DMS79 treated with DMSO at 0.1 percent for 48 hours (cell line): ENCODE data around the gene TRABD2B.

Experiments
- DNase-seq: peaks from one replicate; lab custom pipeline; 2025; lab: John Stamatoyannopoulos, UW

The TRABD2B gene

GRCh38 chr1:47796626-47797025, 200.6 kb downstream of the TRABD2B start:
- DNase-seq, result no peak

DNA sequence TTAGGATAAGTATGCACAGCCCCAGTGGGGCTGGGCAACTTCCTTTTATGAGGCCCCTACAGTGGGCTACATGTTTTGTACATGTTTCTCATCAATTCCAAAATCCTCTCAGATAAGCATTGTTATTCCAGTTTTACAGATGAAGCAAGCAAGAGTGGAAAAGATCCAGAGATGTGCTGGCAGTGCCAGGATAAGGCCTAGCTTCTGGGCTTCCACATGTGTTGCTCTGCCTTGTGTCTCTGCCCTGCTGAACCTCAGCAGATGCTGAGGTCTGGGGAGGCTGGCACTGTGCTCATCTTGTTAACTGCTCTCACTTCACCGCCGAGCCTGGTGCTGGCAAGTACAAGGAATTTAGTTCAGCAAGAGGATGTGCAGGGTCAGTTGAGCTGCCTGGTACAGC, 202.1 kb downstream of the TRABD2B start:
- no peak for DNase-seq

DNA sequence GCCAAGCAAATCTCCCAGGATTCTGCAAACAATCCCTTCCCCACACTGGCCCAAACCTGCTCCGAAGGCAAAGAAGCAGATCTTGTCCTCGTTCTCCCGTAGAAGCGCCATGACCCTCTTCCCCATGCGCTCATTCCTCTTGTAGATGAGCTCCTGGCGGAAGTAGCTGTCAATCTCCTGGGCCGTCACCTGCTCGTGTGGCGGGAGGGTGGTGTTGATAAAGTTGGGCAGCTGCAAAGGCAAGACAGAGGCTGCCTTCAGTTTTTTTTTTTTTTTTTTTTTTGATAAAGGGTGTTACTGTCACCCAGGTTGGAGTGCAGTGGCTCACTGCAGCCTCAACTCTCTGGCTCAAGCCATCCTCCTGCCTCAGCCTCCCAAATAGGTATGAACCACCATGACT, 202.7 kb downstream of the TRABD2B start:
- DNase-seq, result no peak

DNA sequence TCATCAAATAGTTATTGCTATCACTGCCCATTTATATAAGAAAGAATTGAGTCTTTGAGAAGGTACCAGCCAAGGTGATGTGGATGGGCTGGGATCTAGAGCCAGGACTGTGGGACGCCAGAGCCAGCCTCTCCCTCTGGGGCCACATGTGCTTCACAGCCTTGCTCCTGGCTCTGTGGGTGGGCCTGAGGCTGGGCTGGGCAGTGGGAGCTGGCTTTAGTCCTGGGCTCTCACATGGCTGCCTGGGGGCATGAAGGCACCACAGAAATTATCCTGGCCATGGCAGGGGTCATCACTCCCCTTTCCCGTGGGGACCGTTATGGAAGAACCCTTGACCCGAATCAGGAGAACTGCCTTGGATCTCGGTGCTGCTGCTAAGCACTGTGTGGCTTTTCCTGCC, 203.1 kb downstream of the TRABD2B start:
- no peak for DNase-seq

DNA sequence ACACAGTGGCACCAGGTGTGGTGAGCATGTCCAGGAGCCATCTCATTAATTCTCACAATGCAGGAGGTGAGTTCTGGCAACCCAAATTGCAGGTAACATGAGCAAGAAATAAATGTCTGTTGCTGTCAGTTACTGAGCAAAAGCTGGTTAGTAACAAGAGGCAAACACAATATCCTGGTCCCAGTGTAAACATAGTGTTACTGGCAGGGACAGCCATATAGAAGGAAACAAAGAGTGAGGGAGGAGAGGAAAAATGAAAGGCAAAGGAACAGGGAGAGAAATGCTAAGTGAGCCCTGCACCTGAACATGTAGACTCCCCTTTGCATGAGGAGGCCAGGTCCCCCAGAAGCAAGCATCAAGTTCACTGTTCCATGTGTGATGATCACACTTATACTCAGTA, 203.6 kb downstream of the TRABD2B start:
- DNase-seq, result no peak

DNA sequence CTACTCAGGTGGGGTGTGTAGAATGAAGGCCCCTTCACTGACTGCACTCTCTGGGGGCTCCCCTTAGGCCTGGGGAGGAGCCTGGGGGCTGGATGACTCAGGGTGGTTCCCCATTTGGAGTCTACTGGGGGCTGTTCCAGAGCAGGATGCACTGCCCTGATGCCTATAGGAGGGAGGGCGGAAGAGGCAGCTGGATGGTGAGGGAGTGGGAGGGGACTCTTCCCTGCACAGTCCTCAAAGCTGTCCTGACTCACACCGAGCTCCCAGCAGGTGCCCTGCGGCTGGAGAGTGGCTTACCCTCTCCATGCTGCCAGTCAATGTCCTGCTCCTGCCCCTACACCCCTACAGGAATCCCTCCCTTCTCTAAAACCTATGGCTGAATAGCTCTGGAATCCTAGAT, 204.4 kb downstream of the TRABD2B start:
- no peak for DNase-seq

DNA sequence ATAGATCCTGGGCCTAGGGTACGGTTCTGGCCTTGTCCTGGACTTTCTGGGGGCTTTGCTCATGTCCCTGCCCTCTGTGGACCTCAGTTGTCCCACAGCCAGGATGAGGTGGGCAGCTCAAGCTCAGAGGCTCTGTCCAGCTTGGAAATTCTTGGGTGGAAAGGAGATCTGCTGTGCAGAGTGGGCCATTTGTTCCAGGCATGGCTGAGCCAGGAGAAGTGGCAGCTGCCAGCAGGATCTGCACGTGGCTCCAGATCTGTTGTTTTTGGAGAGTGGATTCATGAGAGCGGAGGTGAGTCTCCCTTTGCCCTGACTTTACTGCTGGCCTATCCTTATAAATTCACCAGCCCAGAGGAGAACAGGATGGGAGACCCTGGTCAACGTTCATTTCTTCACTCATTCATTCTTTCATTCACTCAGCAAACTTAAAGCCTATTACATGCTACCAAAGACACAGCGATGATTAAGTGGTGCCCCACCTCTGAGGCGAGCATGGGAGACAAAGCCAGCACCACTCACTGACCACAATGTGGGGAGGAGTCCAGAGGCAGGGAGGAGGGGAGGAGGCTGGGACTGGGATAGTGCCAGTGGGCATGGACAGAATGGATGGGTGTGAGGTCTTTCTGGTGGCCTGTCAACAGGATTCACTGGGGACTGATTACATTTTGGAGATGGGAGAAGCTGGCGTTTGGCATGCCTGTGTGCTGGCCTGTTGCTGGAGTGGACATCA, 205.1 kb downstream of the TRABD2B start:
- no peak for DNase-seq

GRCh38 chr1:47788761-47789160, 208.4 kb downstream of the TRABD2B start:
- DNase-seq, result no peak

GRCh38 chr1:47787560-47787959, 209.6 kb downstream of the TRABD2B start:
- no peak for DNase-seq

DNA sequence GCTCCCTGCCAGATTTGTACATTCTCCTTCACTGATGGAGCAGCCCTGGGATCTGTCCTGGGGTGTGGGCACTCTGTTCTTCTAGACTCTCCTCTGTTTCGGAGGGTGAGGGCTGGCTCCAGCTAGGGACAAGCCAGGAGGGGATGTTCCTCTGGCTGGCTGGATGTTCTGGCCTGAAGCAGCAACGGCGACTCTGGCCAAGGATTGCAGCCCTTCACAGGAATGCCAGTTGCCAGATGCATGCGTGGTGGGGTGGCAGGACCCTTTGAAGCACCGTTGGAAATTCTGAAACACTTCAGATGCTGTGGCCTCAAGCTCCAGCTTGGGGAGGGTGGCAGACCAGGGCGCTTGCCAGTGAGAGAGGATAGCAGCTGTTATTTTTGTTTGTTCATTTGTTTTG, 210.9 kb downstream of the TRABD2B start:
- DNase-seq, result no peak

- DNase-seq, result no peak
Observed at GRCh38 chr1:47785561-47786271, 211.5 kb downstream of the TRABD2B start.

- DNase-seq, result no peak
Observed at GRCh38 chr1:47785118-47785517, 212.1 kb downstream of the TRABD2B start.

- DNase-seq, result no peak
Observed at GRCh38 chr1:47784497-47784822, 212.7 kb downstream of the TRABD2B start.

DNA sequence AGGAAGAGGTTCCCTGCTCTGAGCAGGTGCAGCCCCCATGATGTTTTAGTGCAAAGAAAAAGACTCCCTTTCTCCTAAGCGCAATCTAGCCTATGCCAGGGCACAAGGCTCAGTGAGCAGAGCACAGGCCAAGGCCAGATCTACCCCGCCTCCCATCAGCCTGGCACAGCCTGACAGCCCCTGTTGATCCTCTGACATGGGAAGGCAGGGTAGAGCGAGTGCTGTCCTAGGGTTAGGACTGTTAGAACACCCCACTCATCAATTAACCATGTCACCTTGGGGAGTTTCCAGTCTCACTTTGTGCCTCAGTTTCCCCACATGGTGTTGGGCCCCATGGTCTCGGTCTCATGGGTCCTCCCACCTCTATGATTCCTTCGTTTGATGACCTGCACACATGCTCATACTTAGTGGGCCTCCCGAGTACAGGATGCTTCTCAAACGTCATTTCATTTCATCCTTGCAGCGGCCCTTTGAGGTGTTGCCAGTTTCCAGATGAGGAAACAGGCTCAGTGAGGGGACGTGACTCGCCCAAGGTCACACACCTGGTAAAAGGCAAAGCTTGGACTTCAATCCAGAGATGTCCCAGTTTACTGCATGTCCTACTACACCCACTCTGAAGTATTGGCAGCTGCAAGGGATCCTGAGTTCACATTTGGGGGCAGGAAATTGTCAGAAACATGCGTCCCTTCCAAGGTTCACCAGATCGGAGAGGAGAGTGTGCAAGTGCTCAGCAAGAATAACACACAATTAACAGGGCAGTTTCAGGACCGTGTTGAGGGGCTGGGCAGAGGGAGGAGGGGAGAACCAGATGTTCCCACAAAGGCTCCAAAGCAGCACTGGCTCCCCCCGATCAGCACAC, 213.3 kb downstream of the TRABD2B start:
- DNase-seq, result no peak

DNA sequence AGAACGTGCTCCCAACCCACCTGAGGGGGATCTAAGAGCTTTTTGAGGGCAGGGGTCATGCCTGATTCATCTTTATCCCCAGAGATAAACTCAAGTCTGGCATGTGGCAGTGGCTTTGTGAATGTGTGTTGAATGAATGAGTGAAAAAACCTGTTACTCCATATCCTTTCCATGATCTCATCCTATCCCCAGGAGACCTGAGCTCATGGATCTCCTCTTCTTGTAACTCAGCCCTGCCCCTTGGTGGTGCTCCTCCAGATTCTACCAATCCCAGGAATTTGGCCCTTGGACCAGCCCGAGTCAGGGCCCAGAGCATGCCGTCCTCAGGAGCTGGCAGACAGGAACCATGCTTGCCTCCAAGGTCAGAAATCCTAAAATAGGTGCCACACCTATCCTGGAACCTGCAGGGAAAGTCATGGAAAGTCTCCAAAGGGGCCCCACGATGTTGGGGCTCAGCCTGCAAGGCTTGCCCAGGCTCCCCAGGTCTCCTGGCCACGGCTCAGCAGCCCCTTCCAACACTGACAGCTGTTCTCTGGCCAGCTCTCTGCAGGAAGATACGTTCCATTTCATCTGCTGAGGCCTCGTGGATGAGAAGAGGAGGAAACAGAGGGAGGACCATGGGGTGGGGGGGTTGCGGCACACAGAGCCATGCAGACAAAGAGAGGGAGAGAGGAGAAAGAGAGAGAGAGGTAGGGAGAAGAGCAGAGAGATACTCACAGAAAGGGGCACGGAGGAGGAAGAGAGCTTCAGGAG, 214.6 kb downstream of the TRABD2B start:
- DNase-seq, result no peak

DNA sequence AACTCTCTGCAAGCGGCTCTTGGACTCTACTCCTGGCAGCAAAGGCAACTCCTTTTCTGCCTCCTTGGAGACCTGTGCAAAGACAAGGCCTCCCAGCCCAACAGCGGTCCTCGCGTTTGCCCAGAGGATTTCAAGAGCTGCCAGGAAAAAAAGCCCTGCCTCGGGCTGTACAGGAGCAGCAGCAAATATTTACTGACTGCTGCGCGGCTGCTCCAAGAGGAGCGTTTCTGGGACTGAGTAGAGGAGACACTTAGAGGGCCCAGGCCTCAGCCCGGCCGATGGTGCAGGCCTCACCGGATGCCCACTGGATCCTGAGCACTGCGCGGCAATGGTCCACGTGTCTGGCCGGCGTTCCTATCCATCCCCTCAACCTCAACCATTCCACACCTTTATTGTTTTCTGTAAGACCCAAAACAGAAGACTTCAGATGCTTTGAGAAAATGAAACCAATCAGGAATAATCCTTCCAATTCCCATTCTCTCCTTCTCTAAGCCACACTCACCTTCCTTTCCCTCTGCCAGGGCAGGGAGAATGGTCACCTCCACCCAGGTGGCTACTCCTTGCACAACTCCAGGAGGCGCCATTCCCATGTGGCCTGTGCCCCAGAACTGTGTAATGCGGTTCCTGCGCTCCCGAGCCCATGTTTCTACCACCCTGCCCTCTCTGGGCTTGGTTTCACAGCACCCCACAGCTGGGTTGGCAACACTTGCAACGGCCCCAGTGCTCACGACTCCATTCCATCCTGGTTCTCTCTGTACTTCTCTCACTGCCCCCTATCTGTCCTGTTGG, 215.8 kb downstream of the TRABD2B start:
- no peak for DNase-seq

- no peak for DNase-seq
Observed at GRCh38 chr1:47780469-47780995, 216.7 kb downstream of the TRABD2B start.

- no peak for DNase-seq
Observed at GRCh38 chr1:47779613-47780012, 217.6 kb downstream of the TRABD2B start.

DNA sequence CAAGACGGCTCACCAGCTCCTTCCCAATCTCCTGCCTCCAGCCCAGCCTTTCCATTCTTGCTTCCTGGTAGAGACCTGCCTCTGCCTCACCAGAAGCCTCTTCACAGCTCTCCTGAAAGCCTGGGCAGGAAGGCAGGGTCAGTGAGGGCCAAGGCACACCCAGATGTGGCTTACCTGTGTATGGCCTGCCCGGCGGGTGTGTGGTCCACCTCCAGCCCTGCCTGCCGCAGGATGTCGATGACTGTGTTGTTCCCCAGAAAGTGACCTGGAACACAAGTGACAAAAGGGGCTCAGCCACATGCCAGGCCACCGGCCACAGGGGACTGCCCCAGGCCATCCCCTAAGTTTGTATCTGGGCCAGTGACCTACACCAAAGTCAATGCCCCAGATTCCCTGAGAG, 218.9 kb downstream of the TRABD2B start:
- no peak for DNase-seq

GRCh38 chr1:47777322-47777721, 219.9 kb downstream of the TRABD2B start:
- no peak for DNase-seq

GRCh38 chr1:47776667-47777131, 220.5 kb downstream of the TRABD2B start:
- DNase-seq, result no peak
